Thoracic aorta (tissue), 2 donors: Measurements from ENCODE around the gene CHDH. TPM values are rescaled to one million over a fixed set of nuclear protein-coding genes. Genes with fewer than 3 reads are reported as not detected.

Experiments used
- ATAC-seq: fragments of 150-250 bp; one replicate; pipeline ENCODE4 v1.8.0; 2017; ENCODE audit warnings: low read depth; ENCODE audit not compliant: insufficient number of reproducible peaks, low FRiP score
- DNase-seq: peaks from one replicate; pipeline ENCODE4 v3.0.0-alpha.2; 2020; ENCODE audit warnings: low spot score
- H3K27ac ChIP-seq, 2 donors: fragments of 200-600 bp; sonication (generic); 1 replicate in 1 of 2; 2 replicates in 1 of 2; pipeline ENCODE4 v1.5.1; 2016; ENCODE audit warnings: mild to moderate bottlenecking in 2 of 2, moderate library complexity in 2 of 2
- H3K27me3 ChIP-seq: fragments of 200-600 bp; sonication (generic); replicated peaks from 2 replicates; pipeline ENCODE4 v1.6.0; 2016; ENCODE audit warnings: mild to moderate bottlenecking; ENCODE audit not compliant: insufficient read depth
- H3K36me3 ChIP-seq: fragments of 200-600 bp; sonication (generic); one replicate; pipeline ENCODE4 v1.5.1; 2016
- H3K4me1 ChIP-seq, 2 donors: fragments of 200-600 bp; sonication (generic); 1 replicate in 1 of 2; 2 replicates in 1 of 2; pipeline versions ENCODE4 v1.5.1 to v1.6.0; 2016; ENCODE audit warnings: low read depth in 2 of 2, mild to moderate bottlenecking in 1 of 2; ENCODE audit not compliant: control insufficient read depth in 1 of 2
- H3K4me3 ChIP-seq: fragments of 200-600 bp; sonication (generic); 2 replicates; pipeline ENCODE4 v1.5.1; 2016; ENCODE audit warnings: mild to moderate bottlenecking
- H3K9me3 ChIP-seq: fragments of 200-600 bp; sonication (generic); 2 replicates; pipeline ENCODE4 v1.5.1; 2016
- CTCF ChIP-seq: fragments of 200-600 bp; sonication (generic); IDR thresholded peaks from one replicate; pipeline ENCODE4 v1.5.1; 2019; ENCODE audit warnings: antibody characterized with exemption
- total RNA-seq, 2 donors: library from RNA; depleted of rRNA; stranded (reverse); fragments of >200 nt; gene quantifications; one replicate each; pipeline versions ENCODE4 v1.1.0 to v1.2.3, GENCODE V29; 2016

CHDH gene
- total RNA-seq, 2 donors from 2014 or later = 0.68 to 8.4 TPM

- no peaks in the 10 kb centered on the region for H3K27me3 ChIP-seq
- no peak overlapping the region for H3K27ac ChIP-seq
- H3K4me3 ChIP-seq = no peak overlapping the region
- H3K36me3 ChIP-seq = peaks cover 35% of the 10 kb centered on the region
- no peaks in the 10 kb centered on the region for H3K4me1 ChIP-seq
- H3K9me3 ChIP-seq = no peaks in the 10 kb centered on the region
- DNase-seq (no peak), ATAC-seq (no peak)
- TF ChIP-seq CTCF = no peak
Measured at GRCh38 chr3:53862241-53862640, 16.0 kb upstream of the CHDH start.

- no peaks in the 10 kb centered on the region for H3K9me3 ChIP-seq
- H3K36me3 ChIP-seq = peaks cover 27% of the 10 kb centered on the region
- no peak for DNase-seq
- no peak overlapping the region for H3K4me3 ChIP-seq
- ATAC-seq = no peak
- no peaks in the 10 kb centered on the region for H3K27me3 ChIP-seq
- no peak for TF ChIP-seq CTCF
- H3K27ac ChIP-seq = no peak overlapping the region
- no peaks in the 10 kb centered on the region for H3K4me1 ChIP-seq
Measured at GRCh38 chr3:53860196-53860595, 14.0 kb upstream of the CHDH start.

GRCh38 chr3:53859178-53859577 lies 13.0 kb upstream of the CHDH start:
- no peak for ATAC-seq
- no peak for TF ChIP-seq CTCF
- DNase-seq = no peak
- Histone ChIP-seq H3K27me3 (no peaks in the 10 kb centered on the region), H3K4me1 (no peaks in the 10 kb centered on the region), H3K27ac (no peak overlapping the region), H3K36me3 (peaks cover 17% of the 10 kb centered on the region), H3K4me3 (no peak overlapping the region), H3K9me3 (no peaks in the 10 kb centered on the region)

GRCh38 chr3:53858096-53858741 lies 12.0 kb upstream of the CHDH start:
- Histone ChIP-seq H3K27ac (no peak overlapping the region), H3K4me3 (no peak overlapping the region), H3K9me3 (no peaks in the 10 kb centered on the region), H3K36me3 (peaks cover 13% of the 10 kb centered on the region), H3K27me3 (no peaks in the 10 kb centered on the region), H3K4me1 (no peaks in the 10 kb centered on the region)
- DNase-seq (no peak), ATAC-seq (no peak)
- no peak for TF ChIP-seq CTCF

GRCh38 chr3:53856964-53857363 lies 10.7 kb upstream of the CHDH start:
- Histone ChIP-seq H3K9me3 (no peaks in the 10 kb centered on the region), H3K36me3 (peaks cover 13% of the 10 kb centered on the region), H3K4me1 (no peaks in the 10 kb centered on the region), H3K27me3 (no peaks in the 10 kb centered on the region), H3K4me3 (no peak overlapping the region), H3K27ac (no peak overlapping the region)
- no peak for DNase-seq
- no peak for TF ChIP-seq CTCF
- no peak for ATAC-seq
